HCT116 (cell line): ENCODE measurements around the gene DHPS. TPM values are rescaled to one million over a fixed set of nuclear protein-coding genes. Genes with fewer than 3 reads are reported as not detected.
A peak's percentile ranks its signal among the peaks of the same experiment; 100 is the strongest.

ENCODE experiments used
- ATAC-seq: fragments of 200-7000 bp; cut with Tn5 transposase; 2 replicates; pipeline ENCODE4 v1.9.1; 2020; ENCODE audit warnings: mild to moderate bottlenecking, moderate library complexity
- BruUV-seq: library from RNA; stranded (reverse); fragments of 400-500 nt; replicated peaks from 2 replicates; lab custom pipeline; 2021; lab: Mats Ljungman, UMichigan
- CTCF ChIA-PET: fragments of 300-600 bp; sonication (Branson Sonifier 250); formaldehyde crosslinking; loops from one replicate; lab custom pipeline; 2021; ENCODE audit warnings: antibody characterized with exemption; lab: Charles Lee
- POLR2A ChIA-PET: fragments of 300-600, 350-600 bp; sonication (Branson Sonifier 250); formaldehyde crosslinking; loops from one replicate; lab custom pipeline; 2021; ENCODE audit warnings: antibody characterized with exemption; lab: Charles Lee
- RAD21 ChIA-PET, 2 experiments: fragments of 300-600 bp; sonication (Branson Sonifier 250); formaldehyde crosslinking; loops; one replicate each; lab custom pipeline; 2023; ENCODE audit warnings: low total read pairs in 2 of 2; ENCODE audit not compliant: uncharacterized antibody in 2 of 2, unreplicated experiment in 2 of 2, low non-redundant PET in 1 of 2; lab: Charles Lee
- DNase-seq: peaks from one replicate; pipeline ENCODE4 v3.0.0-alpha.2; 2010; ENCODE audit warnings: low read depth, low spot score
- H2AFZ ChIP-seq: fragments of 200-600 bp; shearing (Covaris generic), sonication (generic); 2 replicates; pipeline ENCODE4 v1.6.1; 2017; ENCODE audit warnings: low read depth, mixed run types, mixed read lengths, antibody characterized with exemption, low read length; ENCODE audit not compliant: poor library complexity, severe bottlenecking
- H3K27ac ChIP-seq: 2 replicates; pipeline ENCODE4 v1.5.1; 2012; ENCODE audit warnings: low read depth, low read length
- H3K27me3 ChIP-seq: fragments of 200-600 bp; sonication (generic); 2 replicates; pipeline ENCODE4 v1.6.1; 2016; ENCODE audit warnings: mixed run types, low read length, mixed read lengths; ENCODE audit not compliant: insufficient read depth
- H3K36me3 ChIP-seq, 2 experiments: fragments of 200-500 bp in 1 of 2; fragments of 200-600 bp in 1 of 2; sonication (Bioruptor generic) in 1 of 2; sonication (generic) in 1 of 2; 2 replicates each; pipeline versions ENCODE4 v1.5.1 to v1.6.1; 2014 to 2016; ENCODE audit warnings: low read length in 2 of 2, inconsistent platforms in 1 of 2, mixed read lengths in 1 of 2, mixed run types in 1 of 2; ENCODE audit not compliant: insufficient read depth in 2 of 2, control insufficient read depth in 1 of 2
- H3K4me1 ChIP-seq, 2 experiments: fragments of 200-600 bp in 1 of 2; sonication (generic) in 1 of 2; 2 replicates each; pipeline versions ENCODE4 v1.5.1 to v1.6.1; 2012 to 2017; ENCODE audit warnings: low read length in 2 of 2, inconsistent platforms in 1 of 2, mild to moderate bottlenecking in 1 of 2, mixed read lengths in 1 of 2, mixed run types in 1 of 2, moderate library complexity in 1 of 2; ENCODE audit not compliant: insufficient read depth in 2 of 2, control insufficient read depth in 1 of 2
- H3K4me2 ChIP-seq: fragments of 200-600 bp; sonication (generic); 2 replicates; pipeline ENCODE4 v1.6.1; 2017; ENCODE audit warnings: mixed run types, low read length, mixed read lengths
- H3K4me3 ChIP-seq, 2 experiments: fragments of 200-600 bp in 1 of 2; sonication (generic) in 1 of 2; replicated peaks in 1 of 2; 2 replicates each; pipeline ENCODE4 v1.5.1; 2011 to 2016; ENCODE audit warnings: low read length in 2 of 2, control low read depth in 1 of 2, low read depth in 1 of 2, mild to moderate bottlenecking in 1 of 2, mixed read lengths in 1 of 2, mixed run types in 1 of 2
- H3K79me2 ChIP-seq: fragments of 200-600 bp; sonication (generic); 2 replicates; pipeline ENCODE4 v1.6.1; 2017; ENCODE audit warnings: mild to moderate bottlenecking, mixed run types, low read length, moderate library complexity, mixed read lengths; ENCODE audit not compliant: insufficient read depth
- H3K9ac ChIP-seq: fragments of 200-600 bp; sonication (generic); 2 replicates; pipeline ENCODE4 v1.6.1; 2016; ENCODE audit warnings: low read length, mixed read lengths
- H3K9me2 ChIP-seq: fragments of 200-600 bp; sonication (generic), shearing (Covaris generic); 2 replicates; pipeline ENCODE4 v1.6.1; 2017; ENCODE audit warnings: mixed run types, mild to moderate bottlenecking, moderate library complexity; ENCODE audit not compliant: insufficient read depth
- H3K9me3 ChIP-seq, 2 experiments: fragments of 200-500 bp in 1 of 2; fragments of 200-600 bp in 1 of 2; sonication (Bioruptor generic) in 1 of 2; sonication (generic) in 1 of 2; 2 replicates each; pipeline ENCODE4 v1.6.1; 2014 to 2017; ENCODE audit warnings: low read length in 2 of 2, mixed read lengths in 2 of 2, inconsistent platforms in 1 of 2, low read depth in 1 of 2, mild to moderate bottlenecking in 1 of 2, mixed run types in 1 of 2, moderate library complexity in 1 of 2; ENCODE audit not compliant: control insufficient read depth in 1 of 2, insufficient read depth in 1 of 2
- H4K20me1 ChIP-seq: fragments of 200-600 bp; sonication (generic), shearing (Covaris generic); 2 replicates; pipeline ENCODE4 v1.6.1; 2017; ENCODE audit warnings: mixed run types, mild to moderate bottlenecking, moderate library complexity; ENCODE audit not compliant: insufficient read depth
- ATF3 ChIP-seq: IDR thresholded peaks from 2 replicates; pipeline ENCODE4 v1.6.1; 2012
- CBX3 ChIP-seq: IDR thresholded peaks from 2 replicates; pipeline ENCODE4 v1.6.1; 2012; ENCODE audit warnings: low read depth
- CTCF ChIP-seq, 3 experiments: fragments of 200-600 bp in 1 of 3; sonication (generic) in 1 of 3; IDR thresholded peaks in 2 of 3; conservative IDR thresholded peaks in 1 of 3; 2 replicates each; pipeline ENCODE4 v1.5.1; 2012 to 2017; ENCODE audit warnings: low read depth in 2 of 3, low read length in 2 of 3, antibody characterized with exemption in 1 of 3, borderline replicate concordance in 1 of 3, control low read depth in 1 of 3, mild to moderate bottlenecking in 1 of 3, mixed read lengths in 1 of 3, mixed run types in 1 of 3, moderate library complexity in 1 of 3; ENCODE audit not compliant: insufficient read depth in 1 of 3
- EZH2phosphoT487 ChIP-seq: fragments of 200-600 bp; IDR thresholded peaks from 2 replicates; pipeline ENCODE4 v1.6.1; 2018; ENCODE audit warnings: antibody characterized with exemption, borderline replicate concordance
- FOSL1 ChIP-seq: IDR thresholded peaks from 2 replicates; pipeline ENCODE4 v1.6.1; 2012; ENCODE audit warnings: low read depth
- POLR2A ChIP-seq: IDR thresholded peaks from 2 replicates; pipeline ENCODE4 v1.7.0; 2011; ENCODE audit warnings: borderline replicate concordance; ENCODE audit not compliant: insufficient read depth, insufficient read length; ENCODE audit errors: extremely low read depth
- POLR2AphosphoS5 ChIP-seq: IDR thresholded peaks from 2 replicates; pipeline ENCODE4 v1.6.1; 2011; ENCODE audit warnings: mild to moderate bottlenecking, low read depth, low read length, moderate library complexity
- RAD21 ChIP-seq: IDR thresholded peaks from 2 replicates; pipeline ENCODE4 v1.6.1; 2012; ENCODE audit warnings: low read depth, mild to moderate bottlenecking
- SIN3A ChIP-seq: IDR thresholded peaks from 2 replicates; pipeline ENCODE4 v1.6.1; 2012; ENCODE audit warnings: low read depth
- TCF7L2 ChIP-seq: IDR thresholded peaks from 2 replicates; pipeline ENCODE4 v1.7.0; 2011; ENCODE audit warnings: borderline replicate concordance, inconsistent platforms; ENCODE audit not compliant: insufficient read depth, insufficient read length; ENCODE audit errors: extremely low read depth
- YY1 ChIP-seq: IDR thresholded peaks from 2 replicates; pipeline ENCODE4 v1.6.1; 2011; ENCODE audit warnings: low read length, low read depth, moderate library complexity, mild to moderate bottlenecking; ENCODE audit not compliant: insufficient replicate concordance; ENCODE audit errors: extremely low read depth
- intact Hi-C: fragments of 100-400 bp; cut with micrococcal nuclease; formaldehyde crosslinking; loops from 2 replicates; pipeline ENCODE4 v1.10.0; 2022
- total RNA-seq: library from RNA; stranded (reverse); gene quantifications from one replicate; pipeline ENCODE4 v1.2.1, GENCODE V29; 2021; ENCODE audit not compliant: unreplicated experiment

The DHPS gene
- total RNA-seq, 1 experiment from 2014 or later: 134 TPM

GRCh38 chr19:12665281-12665573 lies 16.5 kb downstream of the DHPS start:
- POLR2A ChIA-PET: no interaction called here
- ATAC-seq (no peak), DNase-seq (no peak)
- no peak overlapping the region for H3K4me3 ChIP-seq
- RAD21 ChIA-PET: no interaction called here
- no peaks in the 10 kb centered on the region for H3K27me3 ChIP-seq
- H3K4me2 ChIP-seq: 0 out of 2 replicates have a peak overlapping the region, but pooled peaks have one; percentile 92
- H3K4me1 ChIP-seq: peaks cover 14 to 31% of the 10 kb centered on the region in 2 experiments
- no peaks in the 10 kb centered on the region for H3K9me3 ChIP-seq
- intact Hi-C loops: loop anchor here (5.0 to 10.0 kb wide), 2 partner anchors 53 to 740 kb away; partner anchors contain the start of genes ZNF490, ZNF700 and ZNF791
- peaks cover 20% of the 10 kb centered on the region; the same call in 1 of the 2 replicates for H3K79me2 ChIP-seq
- no peak overlapping the region for H3K9ac ChIP-seq
- H4K20me1 ChIP-seq: no peaks in the 10 kb centered on the region
- BruUV-seq: no TSS peak
- no peak overlapping the region for H3K27ac ChIP-seq
- no peak overlapping the region for H2AFZ ChIP-seq
- peaks cover 0 to 10% of the 10 kb centered on the region in 2 experiments; a peak in 2 of 4 replicates for H3K36me3 ChIP-seq
- CTCF ChIA-PET: no interaction called here
- TF ChIP-seq POLR2AphosphoS5 (no peak), FOSL1 (no peak), ATF3 (no peak), POLR2A (no peak)
- H3K9me2 ChIP-seq: no peaks in the 10 kb centered on the region

- ChIA-PET POLR2A (no interaction called here), CTCF (interaction anchor here (0.9 kb wide), 1 partner anchor 12 kb away, joined by 4 read pairs; no protein-coding TSS in a partner anchor)
- Histone ChIP-seq H3K36me3 (peaks cover 0 to 10% of the 10 kb centered on the region in 2 experiments; a peak in 2 of 4 replicates), H4K20me1 (no peaks in the 10 kb centered on the region), H3K9ac (no peak overlapping the region), H2AFZ (no peak overlapping the region), H3K27me3 (no peaks in the 10 kb centered on the region), H3K27ac (no peak overlapping the region), H3K4me2 (no peak overlapping the region)
- no peak for DNase-seq
- intact Hi-C loops: loop anchor here (5.0 to 10.0 kb wide), 2 partner anchors 52 to 740 kb away; partner anchors contain the start of genes ZNF490, ZNF700 and ZNF791
- TF ChIP-seq RAD21 (no peak), CTCF (IDR thresholded peaks at IDR 0.05 in 2 of 3, conservative IDR thresholded peaks at IDR 0.05 in 1 of 3; ENCODE audit: borderline replicate concordance in 1 of 3, insufficient read depth in 1 of 3, low read depth in 2 of 3, low read length in 2 of 3) (no peak), TCF7L2 (no peak), YY1 (no peak), CBX3 (no peak), ATF3 (no peak), EZH2phosphoT487 (no peak), SIN3A (no peak)
- TF ChIP-seq, all 23 proteins: peak for 0
- Histone ChIP-seq H3K4me1 (peaks cover 14 to 28% of the 10 kb centered on the region in 2 experiments), H3K9me3 (no peaks in the 10 kb centered on the region), H3K4me3 (no peak overlapping the region), H3K79me2 (peaks cover 14% of the 10 kb centered on the region; the same call in 1 of the 2 replicates), H3K9me2 (no peaks in the 10 kb centered on the region)
- RAD21 ChIA-PET: no interaction called here
- peak; percentile 50 for ATAC-seq
- BruUV-seq: no TSS peak
Measured at GRCh38 chr19:12664406-12665280, 17.0 kb downstream of the DHPS start.
